Neural progenitor cell (in vitro differentiated cells): Measurements from ENCODE around the gene OSBPL8. TPM values are rescaled to one million over a fixed set of nuclear protein-coding genes. Genes with fewer than 3 reads are reported as not detected.

Source experiments
- DNase-seq: peaks from one replicate; pipeline ENCODE4 v3.0.0-alpha.2; 2016; ENCODE audit warnings: low spot score
- H2AFZ ChIP-seq: fragments of 200-600 bp; sonication (generic); replicated peaks from 2 replicates; pipeline ENCODE4 v1.6.1; 2016; ENCODE audit warnings: antibody characterized with exemption
- H3F3A ChIP-seq: fragments of 200-600 bp; sonication (generic); 2 replicates; pipeline ENCODE4 v1.6.1; 2016; ENCODE audit warnings: antibody characterized with exemption, low read depth
- H3K27ac ChIP-seq: fragments of 200-600 bp; sonication (generic); 2 replicates; pipeline ENCODE4 v1.5.1; 2016; ENCODE audit warnings: mild to moderate bottlenecking
- H3K27me3 ChIP-seq: fragments of 200-600 bp; sonication (generic); 2 replicates; pipeline ENCODE4 v1.6.1; 2016; ENCODE audit warnings: mild to moderate bottlenecking, moderate library complexity
- H3K36me3 ChIP-seq: fragments of 200-600 bp; sonication (generic); 2 replicates; pipeline ENCODE4 v1.5.1; 2016
- H3K4me1 ChIP-seq: fragments of 200-600 bp; sonication (generic); 2 replicates; pipeline ENCODE4 v1.6.1; 2016; ENCODE audit warnings: mixed run types
- H3K4me2 ChIP-seq: fragments of 200-600 bp; sonication (generic); 2 replicates; pipeline ENCODE4 v1.6.1; 2016
- H3K4me3 ChIP-seq: fragments of 200-600 bp; sonication (generic); 2 replicates; pipeline ENCODE4 v1.5.1; 2016
- H3K79me2 ChIP-seq: fragments of 200-600 bp; sonication (generic); 2 replicates; pipeline ENCODE4 v1.6.1; 2016; ENCODE audit warnings: low read depth
- H3K9ac ChIP-seq: fragments of 200-600 bp; sonication (generic); 2 replicates; pipeline ENCODE4 v1.6.1; 2016
- H3K9me3 ChIP-seq: fragments of 200-600 bp; sonication (generic); 2 replicates; pipeline ENCODE4 v1.5.1; 2016; ENCODE audit warnings: low read depth
- H4K20me1 ChIP-seq: fragments of 200-600 bp; sonication (generic); 2 replicates; pipeline ENCODE4 v1.6.1; 2016; ENCODE audit warnings: low read depth
- H3K27ac Mint-ChIP-seq: 3 replicates; pipeline ENCODE4 v1.8.0; 2021; ENCODE audit warnings: mixed read lengths
- H3K27me3 Mint-ChIP-seq: 2 replicates; pipeline ENCODE4 v1.8.0; 2022; ENCODE audit warnings: low read depth, mild to moderate bottlenecking, inconsistent platforms, moderate library complexity, mixed read lengths; ENCODE audit not compliant: insufficient read depth
- H3K36me3 Mint-ChIP-seq: 3 replicates; pipeline ENCODE4 v1.8.0; 2021; ENCODE audit warnings: mixed read lengths
- H3K4me1 Mint-ChIP-seq: 3 replicates; pipeline ENCODE4 v1.8.0; 2021; ENCODE audit warnings: mixed read lengths
- H3K4me3 Mint-ChIP-seq: 3 replicates; pipeline ENCODE4 v1.8.0; 2021; ENCODE audit warnings: mild to moderate bottlenecking, moderate library complexity, mixed read lengths
- H3K9me3 Mint-ChIP-seq: 3 replicates; pipeline ENCODE4 v1.8.0; 2020; ENCODE audit warnings: mixed read lengths
- EZH2 ChIP-seq: fragments of 200-600 bp; sonication (generic); IDR thresholded peaks from 2 replicates; pipeline ENCODE4 v1.6.1; 2017; ENCODE audit warnings: antibody characterized with exemption, mild to moderate bottlenecking, moderate library complexity
- EZH2phosphoT487 ChIP-seq: fragments of 200-600 bp; sonication (generic); IDR thresholded peaks from 2 replicates; pipeline ENCODE4 v1.6.1; 2017; ENCODE audit warnings: antibody characterized with exemption
- small RNA-seq: library from RNA; depleted of rRNA; stranded (forward); fragments of <200 nt; gene quantifications from one replicate; pipeline ENCODE3, GENCODE V24; 2015
- total RNA-seq: library from RNA; depleted of rRNA; stranded (reverse); fragments of >200 nt; gene quantifications from 2 replicates; pipeline ENCODE4 v1.2.3, GENCODE V29; 2015; ENCODE audit warnings: low replicate concordance
- TF ChIP-seq, protein P1 (sequence below): fragments of 200-600 bp; sonication (generic); IDR thresholded peaks from 2 replicates; pipeline ENCODE4 v1.5.1; 2017; ENCODE audit warnings: antibody characterized with exemption, mild to moderate bottlenecking

The OSBPL8 gene
- total RNA-seq, 1 donor from 2014 or later: 93.6 TPM

DNA sequence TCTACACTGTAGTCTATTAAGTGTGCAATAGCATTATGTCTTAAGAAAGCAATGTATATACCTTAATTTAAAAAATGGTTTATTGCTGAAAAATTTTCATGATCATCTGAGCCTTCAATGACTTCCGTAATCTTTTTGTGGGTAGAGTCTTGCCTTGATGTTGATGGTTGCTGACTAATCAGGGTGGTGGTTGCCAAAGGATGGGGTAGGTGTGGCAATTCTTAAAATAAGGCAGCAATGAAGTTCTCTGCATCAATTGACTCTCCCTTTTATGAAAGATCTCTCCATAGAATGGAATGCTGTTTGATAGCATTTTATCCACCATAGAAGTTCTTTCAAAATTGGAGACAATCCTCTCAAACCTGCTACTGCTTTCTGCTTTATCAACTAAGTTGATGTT, 252.5 kb downstream of the OSBPL8 start:
- Mint-ChIP-seq H3K4me1 (peaks cover 4% of the 10 kb centered on the region), H3K27ac (no peak overlapping the region)

DNA sequence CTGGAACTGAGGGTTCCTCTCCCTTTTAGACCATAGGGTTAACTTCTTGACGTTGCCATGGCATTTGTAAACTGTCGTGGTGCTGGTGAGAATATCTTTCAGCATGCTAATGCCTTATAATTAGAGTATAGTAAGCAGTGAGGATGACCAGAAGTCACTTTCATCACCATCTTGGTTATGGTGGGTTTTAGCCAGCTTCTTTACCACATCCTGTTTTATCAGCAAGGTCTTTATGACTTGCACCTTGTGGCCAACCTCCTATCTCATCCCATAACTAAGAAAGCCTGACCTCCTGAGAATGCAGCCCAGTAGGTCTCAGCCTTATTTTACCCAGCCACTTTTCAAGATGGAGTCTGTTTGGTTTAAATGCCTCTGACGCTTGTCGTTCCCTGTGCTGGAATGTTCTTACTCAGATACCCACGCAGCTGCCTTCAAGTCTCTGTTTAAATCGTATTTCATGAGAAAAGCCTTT, 255.5 kb downstream of the OSBPL8 start:
- H3K36me3 ChIP-seq: no peaks in the 10 kb centered on the region
- H3K4me1 ChIP-seq: peaks cover 19% of the 10 kb centered on the region
- H3K27me3 ChIP-seq: no peaks in the 10 kb centered on the region
- Mint-ChIP-seq H3K27ac (no peak overlapping the region), H3K4me3 (no peak overlapping the region), H3K4me1 (peaks cover 9% of the 10 kb centered on the region), H3K9me3 (no peaks in the 10 kb centered on the region), H3K36me3 (no peaks in the 10 kb centered on the region), H3K27me3 (peaks cover 2% of the 10 kb centered on the region)
- no peak overlapping the region for H3K9ac ChIP-seq
- H3K4me3 ChIP-seq: no peak overlapping the region
- no peak overlapping the region for H3K27ac ChIP-seq
- H2AFZ ChIP-seq: no peak overlapping the region
- no peaks in the 10 kb centered on the region for H3K9me3 ChIP-seq
- no peak for TF ChIP-seq EZH2phosphoT487
- no peak for TF ChIP-seq EZH2
- TF ChIP-seq, protein P1, sequence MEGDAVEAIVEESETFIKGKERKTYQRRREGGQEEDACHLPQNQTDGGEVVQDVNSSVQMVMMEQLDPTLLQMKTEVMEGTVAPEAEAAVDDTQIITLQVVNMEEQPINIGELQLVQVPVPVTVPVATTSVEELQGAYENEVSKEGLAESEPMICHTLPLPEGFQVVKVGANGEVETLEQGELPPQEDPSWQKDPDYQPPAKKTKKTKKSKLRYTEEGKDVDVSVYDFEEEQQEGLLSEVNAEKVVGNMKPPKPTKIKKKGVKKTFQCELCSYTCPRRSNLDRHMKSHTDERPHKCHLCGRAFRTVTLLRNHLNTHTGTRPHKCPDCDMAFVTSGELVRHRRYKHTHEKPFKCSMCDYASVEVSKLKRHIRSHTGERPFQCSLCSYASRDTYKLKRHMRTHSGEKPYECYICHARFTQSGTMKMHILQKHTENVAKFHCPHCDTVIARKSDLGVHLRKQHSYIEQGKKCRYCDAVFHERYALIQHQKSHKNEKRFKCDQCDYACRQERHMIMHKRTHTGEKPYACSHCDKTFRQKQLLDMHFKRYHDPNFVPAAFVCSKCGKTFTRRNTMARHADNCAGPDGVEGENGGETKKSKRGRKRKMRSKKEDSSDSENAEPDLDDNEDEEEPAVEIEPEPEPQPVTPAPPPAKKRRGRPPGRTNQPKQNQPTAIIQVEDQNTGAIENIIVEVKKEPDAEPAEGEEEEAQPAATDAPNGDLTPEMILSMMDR: no peak
- H3K79me2 ChIP-seq: no peaks in the 10 kb centered on the region
- DNase-seq: no peak
- H4K20me1 ChIP-seq: no peaks in the 10 kb centered on the region
- no peak overlapping the region for H3K4me2 ChIP-seq
- no peaks in the 10 kb centered on the region for H3F3A ChIP-seq

More for the DNA sequence above, 252.5 kb downstream of the OSBPL8 start:
- Histone ChIP-seq H3F3A (no peaks in the 10 kb centered on the region), H3K27me3 (no peaks in the 10 kb centered on the region), H3K36me3 (no peaks in the 10 kb centered on the region), H3K4me3 (no peak overlapping the region), H3K4me1 (peaks cover 5% of the 10 kb centered on the region), H3K79me2 (no peaks in the 10 kb centered on the region), H4K20me1 (no peaks in the 10 kb centered on the region), H3K9me3 (no peaks in the 10 kb centered on the region), H3K9ac (no peak overlapping the region), H3K4me2 (no peak overlapping the region), H2AFZ (no peak overlapping the region), H3K27ac (no peak overlapping the region)
- Mint-ChIP-seq H3K36me3 (no peaks in the 10 kb centered on the region), H3K9me3 (no peaks in the 10 kb centered on the region), H3K27me3 (peaks cover 7% of the 10 kb centered on the region), H3K4me3 (no peak overlapping the region)
- TF ChIP-seq, protein P1: no peak
- no peak for TF ChIP-seq EZH2
- TF ChIP-seq EZH2phosphoT487: no peak
- no peak for DNase-seq

DNA sequence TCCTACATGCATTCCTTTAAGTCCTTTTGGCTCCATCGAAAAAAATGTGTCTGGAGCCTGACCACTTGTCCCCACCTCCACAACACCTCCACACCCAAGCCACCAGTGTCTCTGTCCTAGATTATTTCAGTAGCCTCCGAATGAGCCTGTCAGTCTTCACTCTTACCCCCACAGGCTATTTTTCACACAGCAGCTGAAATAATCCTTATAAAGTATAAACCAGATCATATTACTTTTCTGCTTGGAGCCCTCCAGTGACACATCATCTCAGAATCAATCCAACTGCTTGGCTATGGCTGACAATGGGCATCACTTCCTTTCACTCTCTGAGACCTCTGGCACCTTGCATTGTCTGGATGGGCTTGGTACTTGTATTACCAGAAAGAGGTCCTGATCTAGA, 256.2 kb downstream of the OSBPL8 start:
- H3K36me3 Mint-ChIP-seq: no peaks in the 10 kb centered on the region
- H3K27me3 Mint-ChIP-seq: peaks cover 2% of the 10 kb centered on the region
- no peaks in the 10 kb centered on the region for H4K20me1 ChIP-seq
- no peak overlapping the region for H2AFZ ChIP-seq
- no peak overlapping the region for H3K4me2 ChIP-seq
- no peak overlapping the region for H3K4me3 ChIP-seq
- H3K27ac Mint-ChIP-seq: no peak overlapping the region
- no peaks in the 10 kb centered on the region for H3F3A ChIP-seq
- peaks cover 16% of the 10 kb centered on the region for H3K4me1 ChIP-seq
- no peaks in the 10 kb centered on the region for H3K9me3 Mint-ChIP-seq
- no peak overlapping the region for H3K27ac ChIP-seq
- H3K4me1 Mint-ChIP-seq: peaks cover 9% of the 10 kb centered on the region
- H3K27me3 ChIP-seq: no peaks in the 10 kb centered on the region
- DNase-seq: no peak
- H3K4me3 Mint-ChIP-seq: no peak overlapping the region
- H3K9me3 ChIP-seq: no peaks in the 10 kb centered on the region
- no peak for TF ChIP-seq EZH2
- no peak for TF ChIP-seq EZH2phosphoT487
- TF ChIP-seq, protein P1: no peak
- H3K9ac ChIP-seq: no peak overlapping the region
- H3K79me2 ChIP-seq: no peaks in the 10 kb centered on the region
- H3K36me3 ChIP-seq: no peaks in the 10 kb centered on the region

Small RNA genes lying within 50 kb of the gene (small RNA-seq; reads per million reads assigned to genes)
- gene RN7SKP172: not detected

Other genes with a start within 250 kb of the OSBPL8 start
- gene BBS10, start 211.4 kb downstream of the OSBPL8 start, total RNA-seq: 22.8 and 32.7 TPM in 2 replicates
- 79.1 and 99.1 TPM in 2 replicates for gene ZDHHC17, start 204.3 kb upstream of the OSBPL8 start, total RNA-seq